ENCODE data around the gene PRKAR1B. TPM values are rescaled to one million over a fixed set of nuclear protein-coding genes. Genes with fewer than 3 reads are reported as not detected.

The PRKAR1B gene
- total RNA-seq, 1 experiment from 2014 or later: 62.0 TPM

DNA sequence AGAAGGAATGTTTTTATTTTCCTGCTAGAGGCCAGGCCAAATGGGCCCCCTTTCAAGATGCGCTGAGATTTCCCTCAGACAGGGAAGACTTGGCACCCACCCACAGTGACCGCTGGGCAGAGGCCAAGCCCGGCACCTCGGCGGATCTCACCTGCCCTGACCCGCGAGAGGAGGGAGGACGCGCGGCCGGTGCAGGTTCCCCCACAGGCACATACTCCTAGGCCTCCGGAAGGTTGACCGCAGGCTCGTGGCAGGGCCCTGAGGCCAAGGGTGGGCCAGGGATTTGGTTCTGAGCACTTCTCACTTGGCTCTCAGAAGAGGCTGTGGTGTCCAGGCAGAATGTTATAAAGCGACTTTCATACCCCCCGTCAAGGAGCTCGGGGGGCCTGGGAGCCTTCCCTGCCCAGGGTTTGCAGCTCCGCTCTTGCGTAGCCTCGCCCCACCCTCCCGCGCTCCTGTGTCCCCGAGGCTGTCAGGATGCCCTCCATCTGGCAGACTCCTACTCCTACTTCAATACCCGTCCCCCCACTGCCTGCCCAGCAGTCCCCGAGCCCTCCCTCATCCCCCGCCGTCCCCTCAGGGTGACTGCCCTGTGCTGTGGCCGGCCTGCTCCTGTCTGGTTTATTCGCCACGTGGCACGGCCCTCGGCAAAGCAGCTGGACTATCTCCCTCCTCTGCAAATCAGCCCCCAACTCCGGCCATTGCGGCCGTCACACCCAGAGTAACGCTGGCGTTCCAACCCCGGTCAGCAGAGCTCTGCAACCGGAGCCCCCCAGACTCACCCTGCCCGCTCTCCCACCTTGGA is 156.9 kb downstream of the PRKAR1B start:
- H3K36me3 ChIP-seq (ENCODE audit: control insufficient read depth, insufficient read depth, low read length): no peaks in the 10 kb centered on the region
- POLR2A ChIA-PET: no interaction called here
- BruUV-seq (replicated peaks): no TSS peak
- DNase-seq (ENCODE audit: low read depth, low spot score): no peak
- 0 out of 2 replicates have a peak, but pooled peaks have one; percentile 8 for ATAC-seq
- TF ChIP-seq POLR2AphosphoS5 (IDR thresholded peaks at IDR 0.05; ENCODE audit: low read depth, low read length): no peak
- TF ChIP-seq CTCF (IDR thresholded peaks at IDR 0.05): no peak
- no peak for TF ChIP-seq TCF7L2 (IDR thresholded peaks at IDR 0.05; ENCODE audit: low read depth, low read length)
- no peak for TF ChIP-seq SIN3A (IDR thresholded peaks at IDR 0.05; ENCODE audit: borderline replicate concordance, insufficient read depth, low read depth, low read length)
- TF ChIP-seq REST (IDR thresholded peaks at IDR 0.05; ENCODE audit: insufficient read depth in 1 of 2, low read depth in 2 of 2, low read length in 1 of 2): no peak
- no peak overlapping the region for H3K27ac ChIP-seq (ENCODE audit: low read length)
- CTCF ChIA-PET: no interaction called here
- H3K9me3 ChIP-seq (ENCODE audit: control insufficient read depth, insufficient read depth, low read depth, low read length): no peaks in the 10 kb centered on the region
- H3K4me1 ChIP-seq (ENCODE audit: control insufficient read depth, insufficient read depth, low read length): no peaks in the 10 kb centered on the region
- intact Hi-C loops (cut with micrococcal nuclease; ENCODE audit: unreplicated experiment) (no loop called here), in situ Hi-C loops (cut with HindIII; ENCODE audit: low pct_unique_long_range_greater_than_20kb, low sequenced_read_pairs) (no loop called here)
- H3K27me3 ChIP-seq (ENCODE audit: control insufficient read depth, insufficient read depth, low read length): no peaks in the 10 kb centered on the region
- no peak overlapping the region for H3K4me3 ChIP-seq (ENCODE audit: low read depth in 2 of 2, low read length in 2 of 2)

- no peaks in the 10 kb centered on the region for H3K4me1 ChIP-seq (ENCODE audit: control insufficient read depth, insufficient read depth, low read length)
- in situ Hi-C loops (cut with HindIII; ENCODE audit: low pct_unique_long_range_greater_than_20kb, low sequenced_read_pairs): no loop called here
- POLR2A ChIA-PET: no interaction called here
- TF ChIP-seq CTCF (IDR thresholded peaks at IDR 0.05) (no peak), SIN3A (IDR thresholded peaks at IDR 0.05; ENCODE audit: borderline replicate concordance, insufficient read depth, low read depth, low read length) (no peak), POLR2AphosphoS5 (IDR thresholded peaks at IDR 0.05; ENCODE audit: low read depth, low read length) (no peak), REST (IDR thresholded peaks at IDR 0.05; ENCODE audit: insufficient read depth in 1 of 2, low read depth in 2 of 2, low read length in 1 of 2) (no peak)
- intact Hi-C loops (cut with micrococcal nuclease; ENCODE audit: unreplicated experiment): no loop called here
- ATAC-seq (peak; percentile 32; the same call in 1 of the 2 replicates), DNase-seq (ENCODE audit: low read depth, low spot score) (no peak)
- CTCF ChIA-PET: no interaction called here
- H3K4me3 ChIP-seq (ENCODE audit: low read depth in 2 of 2, low read length in 2 of 2): no peak overlapping the region
- no peaks in the 10 kb centered on the region for H3K9me3 ChIP-seq (ENCODE audit: control insufficient read depth, insufficient read depth, low read depth, low read length)
- H3K27me3 ChIP-seq (ENCODE audit: control insufficient read depth, insufficient read depth, low read length): no peaks in the 10 kb centered on the region
- no peaks in the 10 kb centered on the region for H3K36me3 ChIP-seq (ENCODE audit: control insufficient read depth, insufficient read depth, low read length)
- no peak overlapping the region for H3K27ac ChIP-seq (ENCODE audit: low read length)
- no TSS peak for BruUV-seq (replicated peaks)
Measured at GRCh38 chr7:569071-569855, 157.8 kb downstream of the PRKAR1B start.
